Inferior parietal cortex (tissue), 1 donor: ENCODE data around the gene GMPS.
"Not testable (repeated sequence)": the region's sequence is repeated elsewhere in the genome, so short reads cannot be mapped to it uniquely, and the experiment has no call there.

Experiments used
- DNase-seq: peaks from one replicate; pipeline ENCODE4 v3.0.0-alpha.2; 2016; ENCODE audit errors: extremely low spot score

The GMPS gene

DNA sequence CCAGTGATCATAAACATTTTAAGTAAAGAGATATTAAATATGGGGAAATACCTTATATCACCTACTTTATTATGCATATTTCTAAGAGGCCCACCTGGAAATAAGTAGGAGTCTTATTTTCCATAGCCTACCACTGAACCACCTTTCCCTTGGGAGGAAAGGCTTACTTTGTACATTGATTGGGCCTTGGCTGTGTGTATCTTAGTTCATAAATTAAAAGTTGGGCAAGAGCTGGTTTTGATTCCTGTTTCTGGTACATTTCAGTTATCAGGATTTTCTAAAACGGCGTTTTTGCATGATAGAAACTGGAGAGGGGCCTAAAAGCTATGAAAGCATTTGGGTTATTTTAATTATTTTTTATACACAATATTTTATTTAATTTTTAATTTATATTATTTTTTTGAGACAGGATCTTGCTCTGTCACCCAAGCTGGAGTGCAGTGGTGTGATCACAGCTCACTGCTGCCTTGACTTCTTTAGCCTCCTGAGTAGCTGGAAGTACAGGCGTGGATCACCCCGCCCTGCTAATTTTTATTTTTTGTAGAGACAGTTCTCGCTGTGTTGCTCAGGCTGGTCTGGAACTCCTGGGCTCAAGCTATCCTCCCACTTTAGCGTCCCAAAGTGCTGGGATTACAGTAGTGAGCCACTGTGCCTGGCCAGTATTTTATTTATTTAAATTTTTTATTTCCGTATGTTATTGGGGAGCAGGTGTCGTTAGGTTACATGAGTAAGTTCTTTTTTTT is 2.6 kb downstream of the GMPS start:
- no peak for DNase-seq

- DNase-seq: no peak
Observed at GRCh38 chr3:155876037-155876436, 5.6 kb downstream of the GMPS start.

DNA sequence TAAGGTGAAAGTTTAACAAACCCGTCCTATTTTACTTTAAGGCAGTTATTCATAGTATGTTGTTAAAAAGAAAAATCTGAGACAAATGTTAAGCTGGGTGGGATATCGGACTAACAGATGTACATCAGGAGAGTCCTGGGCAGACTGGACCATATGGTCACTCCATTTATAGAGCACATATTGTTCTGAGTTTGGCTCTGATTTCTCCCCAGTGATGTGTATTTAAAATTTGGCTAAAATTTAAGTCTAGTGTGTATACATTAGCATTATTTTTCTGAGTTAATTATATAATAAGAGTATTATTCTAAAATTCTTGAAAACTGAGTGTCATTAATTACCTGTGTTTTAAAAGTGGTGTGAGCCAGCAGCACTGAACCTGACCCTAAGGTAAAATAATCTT is 6.1 kb downstream of the GMPS start:
- DNase-seq: no peak

GRCh38 chr3:155880286-155880685 is 9.8 kb downstream of the GMPS start:
- DNase-seq: no peak

GRCh38 chr3:155884292-155884691 is 13.8 kb downstream of the GMPS start:
- no peak for DNase-seq

GRCh38 chr3:155885292-155885691 is 14.8 kb downstream of the GMPS start:
- DNase-seq: no peak

GRCh38 chr3:155886348-155886747 is 15.9 kb downstream of the GMPS start:
- DNase-seq: not testable (repeated sequence)

- no peak for DNase-seq
Observed at GRCh38 chr3:155886915-155887314, 16.5 kb downstream of the GMPS start.

- no peak for DNase-seq
Observed at GRCh38 chr3:155889212-155889611, 18.8 kb downstream of the GMPS start.

DNA sequence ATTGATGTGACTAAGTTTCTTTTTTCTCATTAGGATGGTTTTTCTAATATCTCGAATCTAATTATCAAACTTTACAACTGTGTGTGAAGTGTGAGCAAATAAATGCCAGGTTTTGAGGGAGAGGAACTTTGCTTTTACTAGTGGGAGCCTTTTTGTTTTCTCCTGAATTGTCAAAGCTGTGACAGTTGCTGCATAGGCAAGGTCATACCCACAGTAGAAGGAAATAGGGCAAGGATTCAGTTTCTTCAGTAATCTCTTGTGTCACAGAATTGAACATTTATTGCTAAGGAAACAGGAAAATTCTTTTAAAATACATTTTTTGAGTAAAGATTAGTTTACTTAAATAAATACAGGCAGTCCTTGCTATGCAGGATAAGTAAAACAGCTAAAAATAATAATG is 19.5 kb downstream of the GMPS start:
- DNase-seq: no peak

DNA sequence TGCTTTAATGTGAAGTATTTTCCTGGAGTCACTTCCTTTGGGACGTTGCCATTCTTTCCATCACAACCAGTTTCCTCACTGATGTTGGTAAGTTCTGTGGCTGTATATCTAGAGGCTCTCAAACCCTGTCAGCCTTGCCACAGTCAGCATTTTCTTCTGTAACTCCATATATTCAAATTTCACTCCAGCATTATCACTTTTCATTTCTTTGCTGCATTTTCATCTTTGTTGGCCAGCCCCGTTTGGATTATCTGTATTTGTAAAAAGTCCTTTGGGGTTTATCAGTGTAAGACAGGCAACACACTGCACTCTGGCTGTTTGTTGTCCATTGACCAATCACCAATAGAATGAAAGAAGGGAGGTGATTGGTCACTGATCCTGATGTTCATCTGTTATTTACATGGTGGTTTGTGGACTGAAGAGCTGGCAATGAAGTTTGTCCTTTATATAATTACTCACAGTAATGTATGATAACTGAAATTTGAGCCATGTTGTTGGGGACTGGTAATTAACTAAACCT is 20.3 kb downstream of the GMPS start:
- no peak for DNase-seq

DNA sequence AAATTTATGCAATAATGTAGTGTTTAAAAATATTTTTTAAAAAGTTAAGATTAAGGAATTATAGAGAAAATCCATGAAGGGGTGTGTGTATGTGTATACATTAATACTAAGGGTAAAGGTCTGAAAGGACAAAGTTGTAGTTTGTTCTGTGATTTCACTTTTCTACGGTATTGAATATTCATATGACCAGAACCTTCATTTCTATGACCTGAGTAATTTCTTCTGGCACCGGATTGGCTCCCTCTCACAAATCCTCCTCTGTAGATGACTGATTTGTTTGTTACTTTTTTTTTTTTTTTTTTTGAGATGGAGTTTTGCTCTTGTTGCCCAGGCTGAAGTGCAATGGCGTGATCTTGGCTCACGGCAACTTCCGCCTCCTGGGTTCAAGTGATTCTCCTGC is 20.9 kb downstream of the GMPS start:
- no peak for DNase-seq

DNA sequence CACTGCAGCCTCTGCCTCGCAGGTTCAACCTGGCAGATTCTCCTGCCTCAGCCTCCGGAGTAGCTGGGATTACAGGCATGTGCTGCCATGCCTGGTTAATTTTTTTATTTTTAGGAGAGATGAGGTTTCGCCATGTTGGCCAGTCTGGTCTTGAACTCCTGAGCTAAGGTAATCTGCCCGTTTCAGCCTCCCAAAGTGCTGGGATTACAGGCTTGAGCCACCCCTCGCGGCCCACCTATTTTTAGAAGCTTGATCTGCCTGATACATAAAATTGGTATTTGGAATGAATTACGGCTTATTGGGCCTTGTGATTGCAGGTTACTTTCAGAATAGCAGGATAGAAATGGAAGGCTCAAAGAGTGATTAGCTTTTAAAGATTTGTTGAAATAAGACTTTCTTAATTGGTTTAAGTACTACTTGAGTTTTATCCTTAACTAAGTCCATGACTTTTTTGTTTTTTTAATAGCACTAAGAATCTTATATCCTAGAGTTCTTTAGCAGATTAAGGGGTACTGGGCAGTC is 25.0 kb downstream of the GMPS start:
- DNase-seq: no peak

DNA sequence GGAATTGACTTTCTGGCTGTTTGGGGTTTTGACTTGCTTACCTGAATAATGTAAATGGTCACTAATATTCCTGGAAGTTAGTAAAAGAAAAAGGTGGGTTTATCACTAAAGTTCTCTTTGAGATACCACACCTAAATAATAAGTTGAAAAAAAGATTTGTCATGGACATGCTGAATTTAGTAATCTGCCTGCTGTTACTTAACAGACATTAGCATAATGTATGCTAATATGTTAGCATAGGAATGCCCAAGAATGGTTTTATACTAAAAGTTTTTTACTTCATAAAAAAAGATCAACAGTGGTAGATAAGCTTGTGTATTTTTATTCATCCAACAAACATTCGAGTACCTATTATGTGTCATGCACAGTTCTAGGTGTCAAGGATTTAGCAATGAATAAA is 36.5 kb downstream of the GMPS start:
- no peak for DNase-seq

DNA sequence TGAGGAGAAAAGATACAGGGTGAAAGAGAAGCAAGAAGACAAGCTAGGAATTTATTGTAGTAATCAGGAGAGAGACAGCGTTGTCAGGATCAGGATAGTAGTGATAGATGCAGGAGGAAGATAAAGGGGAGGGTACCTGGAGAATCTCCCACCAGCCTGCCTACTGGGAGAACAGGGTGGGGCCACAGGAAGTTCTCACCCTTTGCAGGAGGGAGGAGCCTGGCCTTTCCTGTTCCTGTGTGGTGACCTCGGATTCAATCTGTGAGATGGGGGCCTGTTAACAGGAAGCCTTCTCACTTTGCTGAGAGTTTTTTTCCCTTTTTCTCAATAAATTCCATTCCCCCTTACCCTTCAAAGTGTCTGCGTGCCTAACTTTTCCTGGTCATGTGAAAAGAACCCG is 37.6 kb downstream of the GMPS start:
- no peak for DNase-seq

- no peak for DNase-seq
Observed at GRCh38 chr3:155908605-155909004, 38.2 kb downstream of the GMPS start.

GRCh38 chr3:155912090-155912489 is 41.6 kb downstream of the GMPS start:
- no peak for DNase-seq

DNA sequence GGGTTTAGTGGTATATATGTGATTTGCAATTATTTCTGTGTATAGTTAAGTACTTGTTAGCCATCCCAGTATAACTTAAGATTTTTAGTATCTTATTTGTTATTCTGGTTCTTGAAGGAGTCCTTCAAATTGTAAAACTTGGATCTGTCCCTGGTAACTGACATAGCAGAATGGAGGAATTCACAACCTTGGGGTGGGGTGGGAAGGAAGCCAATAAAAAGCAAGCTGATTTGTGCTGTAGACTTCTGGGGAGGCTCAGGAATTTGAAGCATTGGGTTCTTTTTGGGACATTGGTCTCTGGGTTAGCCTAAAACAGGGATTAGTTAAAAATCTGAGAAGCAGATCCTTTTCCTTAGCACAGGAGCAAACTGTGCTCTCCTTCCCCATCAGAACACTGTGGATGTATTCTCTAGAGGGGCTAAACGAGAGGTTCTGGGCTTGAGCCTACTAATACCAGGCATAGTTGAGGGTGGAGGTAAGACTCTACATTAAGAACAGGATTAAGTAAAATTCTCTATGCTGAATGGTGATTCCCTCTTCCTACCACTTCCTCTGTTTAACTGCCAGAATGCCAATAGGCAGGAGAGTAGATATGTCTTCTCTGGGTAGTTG is 42.2 kb downstream of the GMPS start:
- no peak for DNase-seq

GRCh38 chr3:155917781-155918180 is 47.3 kb downstream of the GMPS start:
- DNase-seq: no peak

- no peak for DNase-seq
Observed at GRCh38 chr3:155919728-155920127, 49.3 kb downstream of the GMPS start.

DNA sequence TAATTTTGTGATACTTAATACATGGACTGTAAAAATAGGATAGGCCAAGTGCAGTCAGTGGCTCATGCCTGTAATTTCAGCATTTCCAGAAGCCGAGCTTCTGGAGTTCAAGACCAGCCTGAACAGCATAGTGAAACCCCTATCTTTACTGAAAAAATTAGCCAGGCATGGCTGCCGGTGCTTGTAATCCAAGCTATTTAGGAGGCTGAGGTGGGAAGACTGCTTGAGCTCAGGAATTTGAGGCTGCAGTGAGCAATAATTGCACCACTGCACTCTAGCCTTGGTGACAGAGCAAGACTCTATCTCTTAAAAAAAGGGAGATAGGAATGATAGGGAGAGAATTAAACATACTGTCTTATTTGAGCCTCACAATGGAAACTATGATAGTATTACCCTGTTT is 51.0 kb downstream of the GMPS start:
- DNase-seq: no peak

GRCh38 chr3:155934230-155934629 is 63.8 kb downstream of the GMPS start:
- no peak for DNase-seq

DNA sequence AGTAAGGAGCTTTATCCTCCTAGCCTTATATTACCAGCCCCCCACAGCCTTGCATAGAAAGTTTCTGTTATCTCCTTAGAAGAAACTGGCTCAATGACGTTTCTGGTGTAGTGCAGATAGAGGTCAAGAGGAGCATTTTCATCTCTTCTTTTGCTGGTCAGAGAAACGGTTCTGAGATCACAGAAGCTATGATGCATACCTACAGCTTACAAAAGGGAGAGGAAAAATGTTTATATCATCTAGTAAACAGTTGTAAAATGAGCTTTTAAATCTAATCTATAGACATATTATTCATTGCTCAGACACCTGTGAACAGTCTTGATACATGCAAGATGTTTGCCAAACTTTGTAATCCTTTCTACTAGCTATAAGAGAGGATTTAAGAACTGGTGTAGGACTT is 68.0 kb downstream of the GMPS start:
- DNase-seq: no peak
